Breast epithelium (tissue), 4 donors: ENCODE results near the gene DST. TPM values are rescaled to one million over a fixed set of nuclear protein-coding genes. Genes with fewer than 3 reads are reported as not detected.

Experiments
- DNase-seq, 2 donors: peaks; one replicate each; pipeline ENCODE4 v3.0.0-alpha.2; 2019; ENCODE audit warnings: low spot score in 2 of 2
- H3K27ac ChIP-seq, 2 donors: fragments of 200-600 bp; sonication (generic) in 1 of 2; one replicate each; pipeline ENCODE4 v1.5.1; 2016 to 2019; ENCODE audit warnings: mild to moderate bottlenecking in 1 of 2
- H3K27me3 ChIP-seq, 2 donors: fragments of 200-600 bp; sonication (generic) in 1 of 2; one replicate each; pipeline versions ENCODE4 v1.5.1 to v1.6.0; 2017 to 2019; ENCODE audit warnings: control low read depth in 1 of 2, mild to moderate bottlenecking in 1 of 2
- H3K36me3 ChIP-seq: fragments of 200-600 bp; one replicate; pipeline ENCODE4 v1.5.1; 2019
- H3K4me1 ChIP-seq, 2 donors: fragments of 200-600 bp; sonication (generic); one replicate each; pipeline ENCODE4 v1.5.1; 2016 to 2019; ENCODE audit warnings: control low read depth in 1 of 2
- H3K4me3 ChIP-seq, 3 donors: fragments of 200-600 bp; sonication (generic); 1 replicate in 2 of 3; 2 replicates in 1 of 3; pipeline ENCODE4 v1.5.1; 2016 to 2019; ENCODE audit warnings: mild to moderate bottlenecking in 3 of 3, moderate library complexity in 2 of 3
- H3K9me3 ChIP-seq, 2 donors: fragments of 200-600 bp; sonication (generic) in 1 of 2; one replicate each; pipeline ENCODE4 v1.5.1; 2016 to 2019; ENCODE audit warnings: control low read depth in 1 of 2
- POLR2A ChIP-seq: fragments of 450-650 bp; IDR thresholded peaks from one replicate; pipeline ENCODE4 v1.6.1; 2016; ENCODE audit warnings: antibody characterized with exemption, mild to moderate bottlenecking, moderate library complexity
- POLR2AphosphoS5 ChIP-seq, 3 donors: sonication (generic); formaldehyde crosslinking; IDR thresholded peaks; one replicate each; pipeline ENCODE4 v1.6.1; 2017; ENCODE audit warnings: antibody characterized with exemption in 3 of 3
- intact Hi-C: fragments of 100-400 bp; cut with DNase I; formaldehyde crosslinking; loops from one replicate; pipeline ENCODE4 v1.15.1; 2023; ENCODE audit warnings: low total_unique reads
- total RNA-seq, 3 donors: library from RNA; depleted of rRNA; stranded (reverse); fragments of >200 nt; gene quantifications; one replicate each; pipeline ENCODE4 v1.1.0, GENCODE V29; 2016
- TF ChIP-seq, protein P1 (sequence below), 3 donors: fragments of 450-650 bp; IDR thresholded peaks; one replicate each; pipeline ENCODE4 v1.5.1; 2016 to 2017; ENCODE audit warnings: antibody characterized with exemption in 3 of 3, mild to moderate bottlenecking in 3 of 3, moderate library complexity in 3 of 3

The DST gene
- total RNA-seq, 3 donors from 2014 or later: 272 to 1,354 (median 700) TPM

DNA sequence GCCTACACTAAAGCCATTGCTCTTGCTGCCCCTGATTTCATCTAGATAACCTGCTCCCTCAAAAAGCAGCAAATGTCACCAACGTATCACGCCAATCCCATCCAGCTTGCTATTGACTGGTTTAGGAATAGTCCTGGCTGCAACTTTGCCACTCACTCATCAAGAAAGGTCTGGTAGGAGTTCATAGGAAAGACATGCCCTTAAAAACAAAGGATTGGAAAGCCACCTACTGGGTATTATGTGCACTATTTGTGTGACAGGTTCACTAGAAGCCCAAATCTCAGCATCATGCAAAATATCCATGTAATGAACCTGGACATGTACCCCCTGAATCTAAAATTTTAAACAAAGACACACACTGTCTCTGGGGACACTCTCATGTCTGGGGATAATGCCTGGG lies 224.9 kb downstream of the DST start:
- Histone ChIP-seq H3K4me1 (no peaks in the 10 kb centered on the region), H3K4me3 (no peak overlapping the region), H3K9me3 (no peaks in the 10 kb centered on the region), H3K36me3 (no peaks in the 10 kb centered on the region), H3K27me3 (no peaks in the 10 kb centered on the region), H3K27ac (no peak overlapping the region)
- intact Hi-C loops: no loop called here
- TF ChIP-seq POLR2A (no peak), POLR2AphosphoS5 (IDR thresholded peaks at IDR 0.05) (peak in 1 of 3 donors; percentile 13)
- DNase-seq: no peak

DNA sequence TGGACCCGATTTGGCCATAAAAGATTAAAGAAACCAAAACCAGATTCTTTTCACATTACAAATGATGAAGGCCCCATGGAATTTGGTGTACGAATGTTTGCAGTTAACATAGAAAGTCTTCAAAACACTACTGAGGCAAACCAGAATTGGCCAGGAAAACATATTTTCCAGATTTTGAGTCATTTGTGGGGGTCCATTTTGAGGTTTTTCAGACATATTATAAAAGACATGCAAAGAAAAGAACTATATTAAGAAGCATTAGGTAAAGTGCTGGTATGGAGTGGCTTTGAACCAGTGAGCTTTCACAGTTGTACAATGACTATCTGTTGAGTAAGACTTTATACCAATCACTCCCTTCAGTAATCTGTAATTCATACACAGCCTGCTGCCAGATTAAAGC lies 226.4 kb downstream of the DST start:
- intact Hi-C loops: no loop called here
- no peak overlapping the region for H3K27ac ChIP-seq

DNA sequence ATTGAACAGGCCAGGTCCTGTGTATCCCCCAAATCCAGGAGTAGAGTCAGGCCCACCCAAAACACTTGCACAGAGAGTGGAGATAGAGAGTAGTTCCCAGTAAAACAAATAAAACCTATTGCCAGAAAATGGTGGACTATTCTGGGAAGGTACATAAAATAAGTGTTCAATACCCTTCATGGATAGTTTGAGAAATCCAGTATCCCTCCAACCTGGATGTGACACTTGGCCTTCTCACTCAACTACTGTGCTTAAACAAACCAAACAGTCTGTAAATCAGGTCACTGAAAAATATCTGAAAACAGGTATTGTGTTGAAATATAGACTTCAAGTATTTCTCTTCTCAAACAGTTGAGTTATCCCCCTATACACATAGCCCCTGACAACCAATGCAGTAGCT lies 233.7 kb downstream of the DST start:
- intact Hi-C loops: no loop called here
- Histone ChIP-seq H3K27ac (no peak overlapping the region), H3K27me3 (no peaks in the 10 kb centered on the region), H3K36me3 (no peaks in the 10 kb centered on the region), H3K9me3 (no peaks in the 10 kb centered on the region), H3K4me1 (no peaks in the 10 kb centered on the region), H3K4me3 (no peak overlapping the region)
- DNase-seq: no peak
- TF ChIP-seq, protein P1, sequence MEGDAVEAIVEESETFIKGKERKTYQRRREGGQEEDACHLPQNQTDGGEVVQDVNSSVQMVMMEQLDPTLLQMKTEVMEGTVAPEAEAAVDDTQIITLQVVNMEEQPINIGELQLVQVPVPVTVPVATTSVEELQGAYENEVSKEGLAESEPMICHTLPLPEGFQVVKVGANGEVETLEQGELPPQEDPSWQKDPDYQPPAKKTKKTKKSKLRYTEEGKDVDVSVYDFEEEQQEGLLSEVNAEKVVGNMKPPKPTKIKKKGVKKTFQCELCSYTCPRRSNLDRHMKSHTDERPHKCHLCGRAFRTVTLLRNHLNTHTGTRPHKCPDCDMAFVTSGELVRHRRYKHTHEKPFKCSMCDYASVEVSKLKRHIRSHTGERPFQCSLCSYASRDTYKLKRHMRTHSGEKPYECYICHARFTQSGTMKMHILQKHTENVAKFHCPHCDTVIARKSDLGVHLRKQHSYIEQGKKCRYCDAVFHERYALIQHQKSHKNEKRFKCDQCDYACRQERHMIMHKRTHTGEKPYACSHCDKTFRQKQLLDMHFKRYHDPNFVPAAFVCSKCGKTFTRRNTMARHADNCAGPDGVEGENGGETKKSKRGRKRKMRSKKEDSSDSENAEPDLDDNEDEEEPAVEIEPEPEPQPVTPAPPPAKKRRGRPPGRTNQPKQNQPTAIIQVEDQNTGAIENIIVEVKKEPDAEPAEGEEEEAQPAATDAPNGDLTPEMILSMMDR (IDR thresholded peaks at IDR 0.05): no peak
- TF ChIP-seq POLR2A (no peak), POLR2AphosphoS5 (IDR thresholded peaks at IDR 0.05) (no peak)

More for the DNA sequence above, 226.4 kb downstream of the DST start:
- no peaks in the 10 kb centered on the region for H3K36me3 ChIP-seq
- H3K27me3 ChIP-seq: no peaks in the 10 kb centered on the region
- no peak overlapping the region for H3K4me3 ChIP-seq
- no peaks in the 10 kb centered on the region for H3K9me3 ChIP-seq
- TF ChIP-seq POLR2AphosphoS5 (IDR thresholded peaks at IDR 0.05) (no peak), POLR2A (no peak)
- TF ChIP-seq, protein P1 (IDR thresholded peaks at IDR 0.05): no peak
- no peak for DNase-seq
- H3K4me1 ChIP-seq: no peaks in the 10 kb centered on the region
